Lower lobe of right lung (tissue), 2 donors: ENCODE data around the gene IRAK4. TPM values are rescaled to one million over a fixed set of nuclear protein-coding genes. Genes with fewer than 3 reads are reported as not detected.

ENCODE experiments used
- ATAC-seq, 2 donors: fragments of 200-7000 bp; cut with Tn5 transposase; one replicate each; pipeline ENCODE4 v1.9.1; 2020 to 2022; ENCODE audit warnings: mild to moderate bottlenecking in 2 of 2, moderate library complexity in 2 of 2
- DNase-seq: peaks from one replicate; pipeline ENCODE4 v3.0.0-alpha.2; 2020
- H3K27ac ChIP-seq: fragments of 200-600 bp; one replicate; pipeline ENCODE4 v1.8.0; 2022
- H3K27me3 ChIP-seq: fragments of 200-600 bp; one replicate; pipeline ENCODE4 v1.8.0; 2022; ENCODE audit warnings: low read depth
- H3K36me3 ChIP-seq: fragments of 200-600 bp; one replicate; pipeline ENCODE4 v1.8.0; 2022; ENCODE audit warnings: mild to moderate bottlenecking
- H3K4me1 ChIP-seq: fragments of 200-600 bp; one replicate; pipeline ENCODE4 v1.8.0; 2022
- H3K4me3 ChIP-seq: fragments of 200-600 bp; one replicate; pipeline ENCODE4 v1.8.0; 2022; ENCODE audit warnings: mild to moderate bottlenecking
- H3K9me3 ChIP-seq: fragments of 200-600 bp; one replicate; pipeline ENCODE4 v1.8.0; 2022
- CTCF ChIP-seq: fragments of 200-600 bp; IDR thresholded peaks from one replicate; pipeline ENCODE4 v1.8.0; 2022; ENCODE audit warnings: antibody characterized with exemption, mild to moderate bottlenecking
- intact Hi-C: fragments of 100-400 bp; cut with DNase I; formaldehyde crosslinking; loops from one replicate; pipeline ENCODE4 v1.11.0; 2022
- total RNA-seq: library from RNA; stranded (reverse); fragmentation: NEBNext Ultra II Directional; extraction: Animal tissue kit (Norgen Biotek cat#: 25700); gene quantifications from one replicate; pipeline ENCODE4 v1.2.1, GENCODE V29; 2021
- donor health status: DM: no; HTN: yes; CAD: no; lungs with severe emphysema.

The IRAK4 gene
- total RNA-seq, 1 donor from 2014 or later: 23.2 TPM

- peaks cover 9% of the 10 kb centered on the region for H3K36me3 ChIP-seq
- no peaks in the 10 kb centered on the region for H3K27me3 ChIP-seq
- DNase-seq (no peak), ATAC-seq (no peak)
- intact Hi-C loops: no loop called here
- H3K4me3 ChIP-seq: no peak overlapping the region
- peaks cover 25% of the 10 kb centered on the region for H3K4me1 ChIP-seq
- no peak overlapping the region for H3K27ac ChIP-seq
- H3K9me3 ChIP-seq: no peaks in the 10 kb centered on the region
- TF ChIP-seq CTCF: no peak
These were observed 48.6 kb downstream of the IRAK4 start for GRCh38 chr12:43807386-43807785.

GRCh38 chr12:43812057-43812456 lies 53.3 kb downstream of the IRAK4 start:
- Histone ChIP-seq H3K4me1 (no peaks in the 10 kb centered on the region), H3K9me3 (no peaks in the 10 kb centered on the region), H3K36me3 (no peaks in the 10 kb centered on the region), H3K27ac (no peak overlapping the region), H3K4me3 (no peak overlapping the region), H3K27me3 (no peaks in the 10 kb centered on the region)
- DNase-seq (no peak), ATAC-seq (no peak)
- TF ChIP-seq CTCF: no peak
- intact Hi-C loops: no loop called here

- ATAC-seq: no peak
These were observed 54.2 kb downstream of the IRAK4 start for GRCh38 chr12:43812926-43813325.

GRCh38 chr12:43815416-43815815 lies 56.7 kb downstream of the IRAK4 start:
- Histone ChIP-seq H3K27me3 (no peaks in the 10 kb centered on the region), H3K9me3 (no peaks in the 10 kb centered on the region), H3K36me3 (no peaks in the 10 kb centered on the region), H3K27ac (no peak overlapping the region), H3K4me1 (no peaks in the 10 kb centered on the region), H3K4me3 (no peak overlapping the region)
- TF ChIP-seq CTCF: no peak
- ATAC-seq (no peak), DNase-seq (no peak)
- intact Hi-C loops: no loop called here

More at GRCh38 chr12:43812926-43813325, 54.2 kb downstream of the IRAK4 start:
- H3K36me3 ChIP-seq: no peaks in the 10 kb centered on the region
- no peak for TF ChIP-seq CTCF
- no peak overlapping the region for H3K27ac ChIP-seq
- H3K4me3 ChIP-seq: no peak overlapping the region
- H3K9me3 ChIP-seq: no peaks in the 10 kb centered on the region
- no peaks in the 10 kb centered on the region for H3K4me1 ChIP-seq
- intact Hi-C loops: no loop called here
- no peak for DNase-seq
- no peaks in the 10 kb centered on the region for H3K27me3 ChIP-seq

- no peak for TF ChIP-seq CTCF
- Histone ChIP-seq H3K4me3 (no peak overlapping the region), H3K27me3 (no peaks in the 10 kb centered on the region), H3K36me3 (no peaks in the 10 kb centered on the region), H3K27ac (no peak overlapping the region), H3K9me3 (no peaks in the 10 kb centered on the region), H3K4me1 (no peaks in the 10 kb centered on the region)
- intact Hi-C loops: no loop called here
- ATAC-seq: no peak
- DNase-seq: no peak
These were observed 57.4 kb downstream of the IRAK4 start for GRCh38 chr12:43816168-43816567.
